Vagina (tissue), 2 donors: ENCODE results near the gene ZIC5. TPM values are rescaled to one million over a fixed set of nuclear protein-coding genes. Genes with fewer than 3 reads are reported as not detected.
"Not testable (repeated sequence)": the region's sequence is repeated elsewhere in the genome, so short reads cannot be mapped to it uniquely, and the experiment has no call there.

Source experiments
- DNase-seq, 2 donors: peaks; one replicate each; pipeline ENCODE4 v3.0.0-alpha.2; 2017; ENCODE audit errors: extremely low spot score in 2 of 2
- H3K27ac ChIP-seq: fragments of 200-600 bp; sonication (generic); one replicate; pipeline ENCODE4 v1.5.1; 2019
- H3K27me3 ChIP-seq: fragments of 200-600 bp; sonication (generic); one replicate; pipeline ENCODE4 v1.5.1; 2019
- H3K36me3 ChIP-seq, 2 donors: fragments of 200-600 bp; sonication (generic); one replicate each; pipeline ENCODE4 v1.5.1; 2017 to 2019
- H3K4me1 ChIP-seq: fragments of 200-600 bp; sonication (generic); one replicate; pipeline ENCODE4 v1.5.1; 2019
- H3K4me3 ChIP-seq, 2 donors: fragments of 200-600 bp; sonication (generic); 1 replicate in 1 of 2; 2 replicates in 1 of 2; pipeline ENCODE4 v1.5.1; 2016 to 2019
- H3K9me3 ChIP-seq: fragments of 200-600 bp; sonication (generic); one replicate; pipeline ENCODE4 v1.5.1; 2019
- POLR2A ChIP-seq, 2 donors: fragments of 450-650 bp; IDR thresholded peaks; one replicate each; pipeline ENCODE4 v1.6.1; 2017; ENCODE audit warnings: antibody characterized with exemption in 2 of 2, mild to moderate bottlenecking in 2 of 2, moderate library complexity in 2 of 2
- POLR2AphosphoS5 ChIP-seq, 2 donors: sonication (generic); formaldehyde crosslinking; IDR thresholded peaks; one replicate each; pipeline ENCODE4 v1.9.0; 2017; ENCODE audit warnings: antibody characterized with exemption in 2 of 2, mild to moderate bottlenecking in 2 of 2, low read depth in 1 of 2; ENCODE audit not compliant: insufficient read depth in 1 of 2
- intact Hi-C: fragments of 100-400 bp; cut with DNase I; formaldehyde crosslinking; loops from one replicate; pipeline ENCODE4 v1.15.1; 2023
- total RNA-seq: library from RNA; depleted of rRNA; stranded (reverse); fragments of >200 nt; gene quantifications from one replicate; pipeline ENCODE4 v1.2.3, GENCODE V29; 2016
- TF ChIP-seq, protein P1 (sequence below), 3 experiments: fragments of 450-650 bp in 2 of 3; fragments of 200-600 bp in 1 of 3; sonication (generic) in 1 of 3; IDR thresholded peaks; one replicate each; pipeline ENCODE4 v1.5.1; 2017 to 2019; ENCODE audit warnings: antibody characterized with exemption in 3 of 3, mild to moderate bottlenecking in 2 of 3, moderate library complexity in 2 of 3

Gene ZIC5
- total RNA-seq, 1 donor from 2014 or later: not detected

- H3K27me3 ChIP-seq: peaks cover 25% of the 10 kb centered on the region
- TF ChIP-seq POLR2AphosphoS5 (IDR thresholded peaks at IDR 0.05; ENCODE audit: insufficient read depth in 1 of 2, low read depth in 1 of 2) (no peak), POLR2A (IDR thresholded peaks at IDR 0.05) (no peak)
- TF ChIP-seq, protein P1, sequence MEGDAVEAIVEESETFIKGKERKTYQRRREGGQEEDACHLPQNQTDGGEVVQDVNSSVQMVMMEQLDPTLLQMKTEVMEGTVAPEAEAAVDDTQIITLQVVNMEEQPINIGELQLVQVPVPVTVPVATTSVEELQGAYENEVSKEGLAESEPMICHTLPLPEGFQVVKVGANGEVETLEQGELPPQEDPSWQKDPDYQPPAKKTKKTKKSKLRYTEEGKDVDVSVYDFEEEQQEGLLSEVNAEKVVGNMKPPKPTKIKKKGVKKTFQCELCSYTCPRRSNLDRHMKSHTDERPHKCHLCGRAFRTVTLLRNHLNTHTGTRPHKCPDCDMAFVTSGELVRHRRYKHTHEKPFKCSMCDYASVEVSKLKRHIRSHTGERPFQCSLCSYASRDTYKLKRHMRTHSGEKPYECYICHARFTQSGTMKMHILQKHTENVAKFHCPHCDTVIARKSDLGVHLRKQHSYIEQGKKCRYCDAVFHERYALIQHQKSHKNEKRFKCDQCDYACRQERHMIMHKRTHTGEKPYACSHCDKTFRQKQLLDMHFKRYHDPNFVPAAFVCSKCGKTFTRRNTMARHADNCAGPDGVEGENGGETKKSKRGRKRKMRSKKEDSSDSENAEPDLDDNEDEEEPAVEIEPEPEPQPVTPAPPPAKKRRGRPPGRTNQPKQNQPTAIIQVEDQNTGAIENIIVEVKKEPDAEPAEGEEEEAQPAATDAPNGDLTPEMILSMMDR (IDR thresholded peaks at IDR 0.05): no peak
- no peak overlapping the region for H3K4me3 ChIP-seq
- no peak overlapping the region for H3K27ac ChIP-seq
- H3K36me3 ChIP-seq: no peaks in the 10 kb centered on the region
- intact Hi-C loops: no loop called here
- H3K9me3 ChIP-seq: no peaks in the 10 kb centered on the region
- DNase-seq: no peak
- peaks cover 30% of the 10 kb centered on the region for H3K4me1 ChIP-seq
Observed at GRCh38 chr13:99955107-99955746, 16.3 kb downstream of the ZIC5 start.

GRCh38 chr13:99953138-99953755 is 18.3 kb downstream of the ZIC5 start:
- peaks cover 6% of the 10 kb centered on the region for H3K27me3 ChIP-seq
- H3K4me1 ChIP-seq: peaks cover 20% of the 10 kb centered on the region
- H3K27ac ChIP-seq: no peak overlapping the region
- H3K36me3 ChIP-seq: no peaks in the 10 kb centered on the region
- intact Hi-C loops: no loop called here
- DNase-seq: no peak
- no peaks in the 10 kb centered on the region for H3K9me3 ChIP-seq
- TF ChIP-seq POLR2A (IDR thresholded peaks at IDR 0.05): no peak
- TF ChIP-seq POLR2AphosphoS5 (IDR thresholded peaks at IDR 0.05; ENCODE audit: insufficient read depth in 1 of 2, low read depth in 1 of 2): no peak
- TF ChIP-seq, protein P1 (IDR thresholded peaks at IDR 0.05): no peak
- H3K4me3 ChIP-seq: no peak overlapping the region

DNA sequence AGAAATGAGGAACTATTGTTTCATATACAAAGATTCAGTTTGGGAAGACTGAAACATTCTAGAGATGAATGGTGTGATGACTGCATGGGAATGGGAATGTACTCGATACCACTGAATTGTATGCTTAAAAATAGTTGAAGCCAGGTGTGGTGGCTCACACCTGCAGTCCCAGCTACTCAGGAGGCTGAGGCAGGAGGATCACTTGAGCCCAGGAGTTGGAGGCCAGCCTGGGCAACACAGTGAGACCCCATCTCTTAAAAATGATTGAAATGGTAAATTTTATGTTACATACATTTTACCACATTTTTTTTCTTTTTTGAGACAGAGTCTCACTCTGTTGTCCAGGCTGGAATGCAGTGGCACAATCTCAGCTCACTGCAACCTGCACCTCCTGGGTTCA is 19.9 kb downstream of the ZIC5 start:
- H3K27ac ChIP-seq, H3K36me3 ChIP-seq, DNase-seq, H3K27me3 ChIP-seq, intact Hi-C loops, H3K9me3 ChIP-seq, H3K4me3 ChIP-seq: not testable (repeated sequence)
- peaks cover 12% of the 10 kb centered on the region for H3K4me1 ChIP-seq

- H3K36me3 ChIP-seq: no peaks in the 10 kb centered on the region
- no peaks in the 10 kb centered on the region for H3K9me3 ChIP-seq
- intact Hi-C loops: no loop called here
- no peaks in the 10 kb centered on the region for H3K27me3 ChIP-seq
- H3K4me1 ChIP-seq: no peaks in the 10 kb centered on the region
- no peak overlapping the region for H3K27ac ChIP-seq
- no peak overlapping the region for H3K4me3 ChIP-seq
- no peak for DNase-seq
- TF ChIP-seq POLR2A (IDR thresholded peaks at IDR 0.05): no peak
- TF ChIP-seq POLR2AphosphoS5 (IDR thresholded peaks at IDR 0.05; ENCODE audit: insufficient read depth in 1 of 2, low read depth in 1 of 2): no peak
- TF ChIP-seq, protein P1 (IDR thresholded peaks at IDR 0.05): no peak
Observed at GRCh38 chr13:99949679-99950413, 21.7 kb downstream of the ZIC5 start.

GRCh38 chr13:99948907-99949678 is 22.5 kb downstream of the ZIC5 start:
- TF ChIP-seq, protein P1 (IDR thresholded peaks at IDR 0.05): no peak
- TF ChIP-seq POLR2AphosphoS5 (IDR thresholded peaks at IDR 0.05; ENCODE audit: insufficient read depth in 1 of 2, low read depth in 1 of 2) (no peak), POLR2A (IDR thresholded peaks at IDR 0.05) (no peak)
- Histone ChIP-seq H3K4me1 (no peaks in the 10 kb centered on the region), H3K27ac (no peak overlapping the region), H3K9me3 (no peaks in the 10 kb centered on the region), H3K27me3 (no peaks in the 10 kb centered on the region), H3K4me3 (no peak overlapping the region), H3K36me3 (no peaks in the 10 kb centered on the region)
- intact Hi-C loops: no loop called here
- no peak for DNase-seq
